ENCODE results near the gene MCTP1.

- no peak for TF ChIP-seq POLR2AphosphoS5 (IDR thresholded peaks at IDR 0.05; ENCODE audit: borderline replicate concordance, low read depth, low read length)
- TF ChIP-seq EZH2 (IDR thresholded peaks at IDR 0.05), result no peak
- no peak for TF ChIP-seq FOXP2 (optimal IDR thresholded peaks at IDR 0.05; ENCODE audit: control extremely low read depth, extremely low read length, insufficient read depth)
Measured at GRCh38 chr5:95178046-95178651, 106.7 kb downstream of the MCTP1 start.
